CD8-positive, alpha-beta memory T cell (primary cell): ENCODE data around the gene PACS2. TPM values are rescaled to one million over a fixed set of nuclear protein-coding genes. Genes with fewer than 3 reads are reported as not detected.
A peak's percentile ranks its signal among the peaks of the same experiment; 100 is the strongest.

Experiments
- CTCF ChIA-PET: fragments of 350-600 bp; sonication (Branson Sonifier 250); formaldehyde crosslinking; loops from one replicate; lab custom pipeline; 2021; ENCODE audit warnings: antibody characterized with exemption; lab: Charles Lee
- POLR2A ChIA-PET: fragments of 350-600 bp; sonication (Branson Sonifier 250); formaldehyde crosslinking; loops from one replicate; lab custom pipeline; 2021; ENCODE audit warnings: antibody characterized with exemption; lab: Charles Lee
- DNase-seq, 5 donors: peaks; one replicate each; pipeline versions ENCODE4 v3.0.0 to v3.0.0-alpha.2; 2020 to 2022; ENCODE audit warnings: mixed read lengths in 1 of 5
- H3K27ac ChIP-seq: one replicate; pipeline ENCODE4 v1.7.0; 2013; ENCODE audit warnings: low read depth, mild to moderate bottlenecking, low read length, moderate library complexity
- H3K27me3 ChIP-seq: 2 replicates; pipeline ENCODE4 v1.7.0; 2013; ENCODE audit warnings: low read length, mild to moderate bottlenecking; ENCODE audit not compliant: insufficient read depth, poor library complexity, severe bottlenecking
- H3K36me3 ChIP-seq: 2 replicates; pipeline ENCODE4 v1.7.0; 2013; ENCODE audit warnings: mild to moderate bottlenecking, low read length, moderate library complexity; ENCODE audit not compliant: insufficient read depth
- H3K4me1 ChIP-seq: 2 replicates; pipeline ENCODE4 v1.7.0; 2013; ENCODE audit warnings: mild to moderate bottlenecking, low read length, moderate library complexity; ENCODE audit not compliant: insufficient read depth
- H3K4me3 ChIP-seq: 2 replicates; pipeline ENCODE4 v1.7.0; 2013; ENCODE audit warnings: mild to moderate bottlenecking, low read length
- H3K9me3 ChIP-seq: 2 replicates; pipeline ENCODE4 v1.7.0; 2013; ENCODE audit warnings: mild to moderate bottlenecking, low read length
- H3K27ac Mint-ChIP-seq, 8 donors: one replicate each; pipeline ENCODE4 v1.8.0; 2020 to 2021; ENCODE audit warnings: mixed read lengths in 8 of 8, mild to moderate bottlenecking in 6 of 8, inconsistent platforms in 3 of 8, moderate library complexity in 3 of 8
- H3K27me3 Mint-ChIP-seq, 2 donors: one replicate each; pipeline ENCODE4 v1.8.0; 2020 to 2021; ENCODE audit warnings: mixed read lengths in 2 of 2, mild to moderate bottlenecking in 1 of 2, moderate library complexity in 1 of 2
- H3K36me3 Mint-ChIP-seq, 3 donors: one replicate each; pipeline ENCODE4 v1.8.0; 2020 to 2021; ENCODE audit warnings: mixed read lengths in 3 of 3, inconsistent platforms in 1 of 3, mild to moderate bottlenecking in 1 of 3
- H3K4me1 Mint-ChIP-seq, 3 donors: one replicate each; pipeline ENCODE4 v1.8.0; 2020 to 2021; ENCODE audit warnings: mixed read lengths in 3 of 3, inconsistent platforms in 1 of 3, mild to moderate bottlenecking in 1 of 3
- H3K4me3 Mint-ChIP-seq, 7 donors: one replicate each; pipeline ENCODE4 v1.8.0; 2020 to 2021; ENCODE audit warnings: mixed read lengths in 7 of 7, mild to moderate bottlenecking in 6 of 7, moderate library complexity in 4 of 7, inconsistent platforms in 2 of 7
- H3K9me3 Mint-ChIP-seq, 5 donors: one replicate each; pipeline ENCODE4 v1.8.0; 2020 to 2022; ENCODE audit warnings: mixed read lengths in 5 of 5, mild to moderate bottlenecking in 3 of 5, moderate library complexity in 2 of 5, inconsistent platforms in 1 of 5
- polyA plus RNA-seq: library from polyadenylated mRNA; unstranded; fragments of 300-500 nt; fragmentation: Illumina TruSeq; gene quantifications from one replicate; pipeline ENCODE4 v1.2.3, GENCODE V29; 2021
- total RNA-seq, 2 experiments: library from RNA; stranded (reverse); gene quantifications; one replicate each; pipeline ENCODE4 v1.2.3, GENCODE V29; 2021

Gene PACS2
- total and polyA plus RNA-seq, 3 experiments from 2014 or later: 6.5 to 32.9 (median 31.0) TPM

GRCh38 chr14:105353136-105353535 is 38.6 kb downstream of the PACS2 start:
- no peaks in the 10 kb centered on the region for H3K36me3 ChIP-seq
- H3K4me1 Mint-ChIP-seq: peaks cover 0 to 3% (median 3%) of the 10 kb centered on the region in 3 donors
- H3K27ac Mint-ChIP-seq: no peak overlapping the region
- no peak overlapping the region for H3K4me3 Mint-ChIP-seq
- CTCF ChIA-PET: no interaction called here
- POLR2A ChIA-PET: no interaction called here
- peaks cover 0 to 6% (median 3%) of the 10 kb centered on the region in 3 donors for H3K36me3 Mint-ChIP-seq
- DNase-seq: no peak
- no peaks in the 10 kb centered on the region for H3K27me3 ChIP-seq
- H3K4me3 ChIP-seq: no peak overlapping the region
- H3K27ac ChIP-seq: no peak overlapping the region
- no peaks in the 10 kb centered on the region for H3K27me3 Mint-ChIP-seq
- H3K4me1 ChIP-seq: peaks cover 4% of the 10 kb centered on the region
- H3K9me3 Mint-ChIP-seq: no peaks in the 10 kb centered on the region
- H3K9me3 ChIP-seq: no peaks in the 10 kb centered on the region

GRCh38 chr14:105354541-105354940 is 40.0 kb downstream of the PACS2 start:
- no peak overlapping the region for H3K27ac Mint-ChIP-seq
- ChIA-PET POLR2A (no interaction called here), CTCF (no interaction called here)

GRCh38 chr14:105355049-105355575 is 40.6 kb downstream of the PACS2 start:
- no peaks in the 10 kb centered on the region for H3K9me3 ChIP-seq
- ChIA-PET POLR2A (no interaction called here), CTCF (no interaction called here)
- H3K4me3 ChIP-seq: no peak overlapping the region
- no peak overlapping the region for H3K27ac ChIP-seq
- Mint-ChIP-seq H3K9me3 (no peaks in the 10 kb centered on the region), H3K36me3 (peaks cover 0 to 9% (median 0%) of the 10 kb centered on the region in 3 donors), H3K4me3 (no peak overlapping the region), H3K4me1 (peaks cover 0 to 3% (median 3%) of the 10 kb centered on the region in 3 donors), H3K27ac (no peak overlapping the region), H3K27me3 (no peaks in the 10 kb centered on the region)
- peaks cover 4% of the 10 kb centered on the region for H3K4me1 ChIP-seq
- H3K27me3 ChIP-seq: no peaks in the 10 kb centered on the region
- H3K36me3 ChIP-seq: no peaks in the 10 kb centered on the region
- no peak for DNase-seq

More at GRCh38 chr14:105354541-105354940, 40.0 kb downstream of the PACS2 start:
- Histone ChIP-seq H3K4me3 (no peak overlapping the region), H3K4me1 (peaks cover 4% of the 10 kb centered on the region), H3K27ac (no peak overlapping the region), H3K36me3 (no peaks in the 10 kb centered on the region), H3K9me3 (no peaks in the 10 kb centered on the region), H3K27me3 (no peaks in the 10 kb centered on the region)
- Mint-ChIP-seq H3K36me3 (peaks cover 0 to 9% (median 3%) of the 10 kb centered on the region in 3 donors), H3K27me3 (no peaks in the 10 kb centered on the region), H3K9me3 (no peaks in the 10 kb centered on the region), H3K4me3 (no peak overlapping the region), H3K4me1 (peaks cover 0 to 3% (median 3%) of the 10 kb centered on the region in 3 donors)
- no peak for DNase-seq

- no peaks in the 10 kb centered on the region for H3K36me3 ChIP-seq
- Mint-ChIP-seq H3K27me3 (no peaks in the 10 kb centered on the region), H3K36me3 (peaks cover 0 to 14% (median 5%) of the 10 kb centered on the region in 3 donors), H3K4me3 (no peak overlapping the region), H3K4me1 (peaks cover 0 to 3% (median 3%) of the 10 kb centered on the region in 3 donors), H3K27ac (peak overlapping the region in 1 of 8 donors; percentile 68), H3K9me3 (no peaks in the 10 kb centered on the region)
- H3K27ac ChIP-seq: no peak overlapping the region
- H3K4me1 ChIP-seq: peaks cover 4% of the 10 kb centered on the region
- ChIA-PET POLR2A (no interaction called here), CTCF (interaction anchor here (1.3 to 1.4 kb wide), 2 partner anchors 15 to 266 kb away, joined by 3 read pairs; no protein-coding TSS in a partner anchor)
- H3K27me3 ChIP-seq: no peaks in the 10 kb centered on the region
- no peak for DNase-seq
- H3K4me3 ChIP-seq: no peak overlapping the region
- H3K9me3 ChIP-seq: no peaks in the 10 kb centered on the region
These were observed 41.5 kb downstream of the PACS2 start for GRCh38 chr14:105355850-105356604.

GRCh38 chr14:105356927-105357326 is 42.4 kb downstream of the PACS2 start:
- ChIA-PET CTCF (interaction anchor here (1.3 to 1.4 kb wide), 2 partner anchors 14 to 267 kb away, joined by 3 read pairs; no protein-coding TSS in a partner anchor), POLR2A (no interaction called here)
- H3K27ac Mint-ChIP-seq: no peak overlapping the region
- H3K9me3 Mint-ChIP-seq: no peaks in the 10 kb centered on the region
- no peak for DNase-seq
- H3K4me3 ChIP-seq: no peak overlapping the region
- peaks cover 0 to 12% (median 5%) of the 10 kb centered on the region in 3 donors for H3K36me3 Mint-ChIP-seq
- no peak overlapping the region for H3K27ac ChIP-seq
- no peak overlapping the region for H3K4me3 Mint-ChIP-seq
- peaks cover 2% of the 10 kb centered on the region for H3K4me1 ChIP-seq
- no peaks in the 10 kb centered on the region for H3K9me3 ChIP-seq
- no peaks in the 10 kb centered on the region for H3K27me3 Mint-ChIP-seq
- H3K27me3 ChIP-seq: no peaks in the 10 kb centered on the region
- no peaks in the 10 kb centered on the region for H3K36me3 ChIP-seq
- peaks cover 0 to 3% (median 3%) of the 10 kb centered on the region in 3 donors for H3K4me1 Mint-ChIP-seq

GRCh38 chr14:105357626-105358025 is 43.1 kb downstream of the PACS2 start:
- CTCF ChIA-PET: no interaction called here

GRCh38 chr14:105358140-105358846 is 43.7 kb downstream of the PACS2 start:
- no peak overlapping the region for H3K27ac Mint-ChIP-seq
- Histone ChIP-seq H3K27me3 (no peaks in the 10 kb centered on the region), H3K36me3 (no peaks in the 10 kb centered on the region), H3K27ac (no peak overlapping the region), H3K9me3 (no peaks in the 10 kb centered on the region), H3K4me3 (no peak overlapping the region), H3K4me1 (no peaks in the 10 kb centered on the region)
- peaks cover 0 to 3% (median 0%) of the 10 kb centered on the region in 3 donors for H3K4me1 Mint-ChIP-seq
- ChIA-PET POLR2A (no interaction called here), CTCF (no interaction called here)
- no peak overlapping the region for H3K4me3 Mint-ChIP-seq
- no peaks in the 10 kb centered on the region for H3K9me3 Mint-ChIP-seq
- no peak for DNase-seq
- no peaks in the 10 kb centered on the region for H3K27me3 Mint-ChIP-seq
- peaks cover 0 to 12% (median 5%) of the 10 kb centered on the region in 3 donors for H3K36me3 Mint-ChIP-seq

More at GRCh38 chr14:105357626-105358025, 43.1 kb downstream of the PACS2 start:
- no peak overlapping the region for H3K4me3 ChIP-seq
- H3K27me3 ChIP-seq: no peaks in the 10 kb centered on the region
- Mint-ChIP-seq H3K27ac (no peak overlapping the region), H3K27me3 (no peaks in the 10 kb centered on the region), H3K4me3 (no peak overlapping the region), H3K4me1 (no peaks in the 10 kb centered on the region), H3K36me3 (peaks cover 0 to 12% (median 5%) of the 10 kb centered on the region in 3 donors), H3K9me3 (no peaks in the 10 kb centered on the region)
- H3K4me1 ChIP-seq: no peaks in the 10 kb centered on the region
- no peak for DNase-seq
- H3K27ac ChIP-seq: no peak overlapping the region
- no peaks in the 10 kb centered on the region for H3K9me3 ChIP-seq
- H3K36me3 ChIP-seq: no peaks in the 10 kb centered on the region
- POLR2A ChIA-PET: no interaction called here

- no peak overlapping the region for H3K4me3 ChIP-seq
- ChIA-PET POLR2A (no interaction called here), CTCF (no interaction called here)
- Mint-ChIP-seq H3K36me3 (peaks cover 0 to 12% (median 5%) of the 10 kb centered on the region in 3 donors), H3K4me3 (no peak overlapping the region), H3K27ac (peak overlapping the region in 1 of 8 donors; percentile 52), H3K4me1 (peaks cover 3 to 10% (median 4%) of the 10 kb centered on the region in 3 donors), H3K27me3 (no peaks in the 10 kb centered on the region), H3K9me3 (no peaks in the 10 kb centered on the region)
- no peaks in the 10 kb centered on the region for H3K4me1 ChIP-seq
- H3K27me3 ChIP-seq: no peaks in the 10 kb centered on the region
- no peaks in the 10 kb centered on the region for H3K36me3 ChIP-seq
- no peak for DNase-seq
- H3K27ac ChIP-seq: no peak overlapping the region
- H3K9me3 ChIP-seq: no peaks in the 10 kb centered on the region
These were observed 44.4 kb downstream of the PACS2 start for GRCh38 chr14:105358943-105359342.
